ENCODE results near the gene PTPN4.

The PTPN4 gene

DNA sequence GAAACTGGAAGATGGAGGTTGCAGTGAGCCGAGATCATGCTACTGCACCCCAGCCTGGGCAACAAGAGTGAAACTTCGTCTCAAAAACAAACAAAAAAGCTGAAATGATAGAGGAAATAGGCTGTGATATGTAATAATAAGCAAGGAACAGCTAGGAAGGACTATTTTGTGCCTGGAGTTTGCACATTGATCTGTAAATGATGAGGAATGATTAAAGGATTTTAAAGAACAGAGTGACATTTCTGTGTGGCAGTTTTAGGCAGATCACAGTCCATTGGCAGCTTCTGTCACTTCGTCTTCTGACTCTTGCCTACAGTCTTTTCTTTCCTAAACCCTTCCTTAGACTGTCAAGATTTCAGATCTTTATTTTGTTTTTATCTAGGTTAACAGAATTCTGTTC lies 272.6 kb downstream of the PTPN4 start:
- no peak for DNase-seq
